GM12873 (cell line): ENCODE results near the gene RNF150.

Source experiments
- CTCF ChIP-seq: IDR thresholded peaks from 2 replicates; pipeline ENCODE4 v1.5.1; 2012; ENCODE audit warnings: low read depth, mild to moderate bottlenecking, moderate library complexity, low read length, control low read depth; ENCODE audit not compliant: insufficient read depth; ENCODE audit errors: missing control alignments

Gene RNF150

GRCh38 chr4:141098163-141098562 is 35.1 kb downstream of the RNF150 start:
- TF ChIP-seq CTCF: no peak

- TF ChIP-seq CTCF: no peak
These were observed 42.8 kb downstream of the RNF150 start for GRCh38 chr4:141090473-141090872.

- no peak for TF ChIP-seq CTCF
These were observed 51.3 kb downstream of the RNF150 start for GRCh38 chr4:141081921-141082395.

- TF ChIP-seq CTCF: no peak
These were observed 52.6 kb downstream of the RNF150 start for GRCh38 chr4:141080668-141081067.

- TF ChIP-seq CTCF: no peak
These were observed 53.8 kb downstream of the RNF150 start for GRCh38 chr4:141079393-141079930.

- no peak for TF ChIP-seq CTCF
These were observed 54.4 kb downstream of the RNF150 start for GRCh38 chr4:141078871-141079270.

GRCh38 chr4:141077611-141078225 is 55.6 kb downstream of the RNF150 start:
- no peak for TF ChIP-seq CTCF
